Endothelial cell (in vitro differentiated cells): Measurements from ENCODE around the gene RNF144B. TPM values are rescaled to one million over a fixed set of nuclear protein-coding genes. Genes with fewer than 3 reads are reported as not detected.

Experiments used
- DNase-seq: peaks from one replicate; pipeline ENCODE4 v3.0.0; 2021; ENCODE audit warnings: low spot score
- H3K27ac Mint-ChIP-seq: one replicate; pipeline ENCODE4 v1.8.0; 2021; ENCODE audit warnings: mixed read lengths, inconsistent platforms; ENCODE audit not compliant: unreplicated experiment
- H3K27me3 Mint-ChIP-seq: one replicate; pipeline ENCODE4 v1.8.0; 2021; ENCODE audit warnings: mild to moderate bottlenecking, moderate library complexity, mixed read lengths, inconsistent platforms; ENCODE audit not compliant: unreplicated experiment
- H3K36me3 Mint-ChIP-seq: one replicate; pipeline ENCODE4 v1.8.0; 2021; ENCODE audit warnings: mild to moderate bottlenecking, low read depth, mixed read lengths, inconsistent platforms; ENCODE audit not compliant: unreplicated experiment
- H3K4me1 Mint-ChIP-seq: one replicate; pipeline ENCODE4 v1.8.0; 2021; ENCODE audit warnings: mild to moderate bottlenecking, mixed read lengths, inconsistent platforms; ENCODE audit not compliant: unreplicated experiment
- H3K4me3 Mint-ChIP-seq: one replicate; pipeline ENCODE4 v1.8.0; 2021; ENCODE audit warnings: mild to moderate bottlenecking, mixed read lengths, inconsistent platforms; ENCODE audit not compliant: unreplicated experiment
- H3K9me3 Mint-ChIP-seq: one replicate; pipeline ENCODE4 v1.8.0; 2021; ENCODE audit warnings: mixed read lengths, inconsistent platforms; ENCODE audit not compliant: unreplicated experiment
- CTCF ChIP-seq: fragments of 200-600 bp; sonication (generic); IDR thresholded peaks from one replicate; pipeline ENCODE4 v1.5.0; 2021; ENCODE audit warnings: antibody characterized with exemption; ENCODE audit not compliant: unreplicated experiment
- total RNA-seq: library from RNA; stranded (reverse); fragmentation: NEBNext Ultra II Directional; extraction: Animal tissue kit (Norgen Biotek cat#: 25700); gene quantifications from one replicate; pipeline ENCODE4 v1.2.1, GENCODE V29; 2021; ENCODE audit not compliant: unreplicated experiment

The RNF144B gene
- total RNA-seq, 1 donor from 2014 or later: 23.2 TPM

GRCh38 chr6:18495236-18495635 lies 108.1 kb downstream of the RNF144B start:
- H3K27me3 Mint-ChIP-seq: no peaks in the 10 kb centered on the region
- peaks cover 27% of the 10 kb centered on the region for H3K4me1 Mint-ChIP-seq
- no peaks in the 10 kb centered on the region for H3K9me3 Mint-ChIP-seq
- no peak overlapping the region for H3K4me3 Mint-ChIP-seq
- TF ChIP-seq CTCF: no peak
- H3K27ac Mint-ChIP-seq: no peak overlapping the region
- H3K36me3 Mint-ChIP-seq: peaks cover 7% of the 10 kb centered on the region
- no peak for DNase-seq

- Mint-ChIP-seq H3K36me3 (peaks cover 3% of the 10 kb centered on the region), H3K9me3 (no peaks in the 10 kb centered on the region), H3K4me3 (no peak overlapping the region), H3K27me3 (no peaks in the 10 kb centered on the region), H3K4me1 (peaks cover 26% of the 10 kb centered on the region), H3K27ac (no peak overlapping the region)
- TF ChIP-seq CTCF: no peak
- DNase-seq: no peak
Measured at GRCh38 chr6:18496462-18496861, 109.3 kb downstream of the RNF144B start.

GRCh38 chr6:18497006-18497405 lies 109.9 kb downstream of the RNF144B start:
- H3K4me3 Mint-ChIP-seq: no peak overlapping the region
- DNase-seq: no peak
- no peaks in the 10 kb centered on the region for H3K27me3 Mint-ChIP-seq
- no peak for TF ChIP-seq CTCF
- H3K9me3 Mint-ChIP-seq: no peaks in the 10 kb centered on the region
- H3K36me3 Mint-ChIP-seq: peaks cover 3% of the 10 kb centered on the region
- H3K4me1 Mint-ChIP-seq: peaks cover 30% of the 10 kb centered on the region
- no peak overlapping the region for H3K27ac Mint-ChIP-seq

GRCh38 chr6:18498408-18498807 lies 111.3 kb downstream of the RNF144B start:
- TF ChIP-seq CTCF: no peak
- Mint-ChIP-seq H3K4me3 (no peak overlapping the region), H3K36me3 (no peaks in the 10 kb centered on the region), H3K4me1 (peaks cover 36% of the 10 kb centered on the region), H3K27me3 (peaks cover 3% of the 10 kb centered on the region), H3K9me3 (no peaks in the 10 kb centered on the region), H3K27ac (no peak overlapping the region)
- DNase-seq: no peak

GRCh38 chr6:18500921-18501662 lies 113.9 kb downstream of the RNF144B start:
- Mint-ChIP-seq H3K36me3 (no peaks in the 10 kb centered on the region), H3K9me3 (no peaks in the 10 kb centered on the region), H3K4me1 (peaks cover 31% of the 10 kb centered on the region), H3K27me3 (peaks cover 3% of the 10 kb centered on the region), H3K27ac (peak overlapping the region; percentile 72), H3K4me3 (peak overlapping the region; percentile 48)
- no peak for TF ChIP-seq CTCF
- no peak for DNase-seq
